Activated CD4-positive, alpha-beta T cell treated with anti-CD3 and anti-CD28 coated beads, Interleukin-2, amount 10 ng/mL, durations not matched to agents 24 days and 14 days (primary cell): ENCODE data around the gene NUP205. TPM values are rescaled to one million over a fixed set of nuclear protein-coding genes. Genes with fewer than 3 reads are reported as not detected.
"Not testable (repeated sequence)": the region's sequence is repeated elsewhere in the genome, so short reads cannot be mapped to it uniquely, and the experiment has no call there.

ENCODE experiments used
- DNase-seq: peaks from one replicate; pipeline ENCODE4 v3.0.0; 2022
- H3K27ac Mint-ChIP-seq: one replicate; pipeline ENCODE4 v1.8.0; 2022; ENCODE audit warnings: mild to moderate bottlenecking, mixed read lengths
- H3K27me3 Mint-ChIP-seq: one replicate; pipeline ENCODE4 v1.8.0; 2022; ENCODE audit warnings: mixed read lengths
- H3K36me3 Mint-ChIP-seq: one replicate; pipeline ENCODE4 v1.8.0; 2022; ENCODE audit warnings: low read depth, mild to moderate bottlenecking, mixed read lengths
- H3K4me1 Mint-ChIP-seq: one replicate; pipeline ENCODE4 v1.8.0; 2021; ENCODE audit warnings: mixed read lengths
- H3K4me3 Mint-ChIP-seq: one replicate; pipeline ENCODE4 v1.8.0; 2022; ENCODE audit warnings: mild to moderate bottlenecking, moderate library complexity, mixed read lengths
- H3K9me3 Mint-ChIP-seq: one replicate; pipeline ENCODE4 v1.8.0; 2021; ENCODE audit warnings: mixed read lengths
- intact Hi-C: fragments of 100-400 bp; cut with micrococcal nuclease; formaldehyde crosslinking; loops from one replicate; pipeline ENCODE4 v1.15.1; 2023
- total RNA-seq: library from RNA; stranded (reverse); gene quantifications from 2 replicates; pipeline ENCODE4 v1.2.3, GENCODE V29; 2022

NUP205 gene
- total RNA-seq, 1 donor from 2014 or later, result 129 TPM

GRCh38 chr7:135617781-135618180 lies 60.1 kb downstream of the NUP205 start:
- DNase-seq, result no peak
- peaks cover 37% of the 10 kb centered on the region for H3K36me3 Mint-ChIP-seq
- H3K4me1 Mint-ChIP-seq, result no peaks in the 10 kb centered on the region
- no peak overlapping the region for H3K27ac Mint-ChIP-seq
- no peaks in the 10 kb centered on the region for H3K9me3 Mint-ChIP-seq
- no peak overlapping the region for H3K4me3 Mint-ChIP-seq
- intact Hi-C loops, result no loop called here
- no peaks in the 10 kb centered on the region for H3K27me3 Mint-ChIP-seq

- intact Hi-C loops, result no loop called here
- H3K27ac Mint-ChIP-seq, result no peak overlapping the region
- H3K27me3 Mint-ChIP-seq, result no peaks in the 10 kb centered on the region
- DNase-seq, result no peak
- no peak overlapping the region for H3K4me3 Mint-ChIP-seq
- H3K4me1 Mint-ChIP-seq, result no peaks in the 10 kb centered on the region
- H3K36me3 Mint-ChIP-seq, result peaks cover 39% of the 10 kb centered on the region
- H3K9me3 Mint-ChIP-seq, result no peaks in the 10 kb centered on the region
These were observed 60.8 kb downstream of the NUP205 start for GRCh38 chr7:135618510-135618909.

GRCh38 chr7:135620447-135620846 lies 62.7 kb downstream of the NUP205 start:
- DNase-seq, result no peak
- Mint-ChIP-seq H3K27ac (no peak overlapping the region), H3K9me3 (no peaks in the 10 kb centered on the region), H3K4me3 (no peak overlapping the region), H3K4me1 (no peaks in the 10 kb centered on the region), H3K36me3 (peaks cover 48% of the 10 kb centered on the region), H3K27me3 (no peaks in the 10 kb centered on the region)
- intact Hi-C loops, result loop anchor here (2.0 kb wide), 1 partner anchor 346 kb away; no protein-coding TSS in a partner anchor

- H3K4me1 Mint-ChIP-seq, result no peaks in the 10 kb centered on the region
- peaks cover 47% of the 10 kb centered on the region for H3K36me3 Mint-ChIP-seq
- H3K9me3 Mint-ChIP-seq, result no peaks in the 10 kb centered on the region
- no peak overlapping the region for H3K4me3 Mint-ChIP-seq
- intact Hi-C loops, result loop anchor here (1.0 to 2.0 kb wide), 2 partner anchors 24 to 346 kb away; no protein-coding TSS in a partner anchor
- peak; percentile 72 for DNase-seq
- no peak overlapping the region for H3K27ac Mint-ChIP-seq
- H3K27me3 Mint-ChIP-seq, result no peaks in the 10 kb centered on the region
These were observed 63.5 kb downstream of the NUP205 start for GRCh38 chr7:135620980-135621850.

- Mint-ChIP-seq H3K27me3 (no peaks in the 10 kb centered on the region), H3K4me3 (no peak overlapping the region), H3K9me3 (no peaks in the 10 kb centered on the region), H3K27ac (peak overlapping the region; percentile 2), H3K4me1 (no peaks in the 10 kb centered on the region), H3K36me3 (peaks cover 61% of the 10 kb centered on the region)
- intact Hi-C loops, result no loop called here
- no peak for DNase-seq
These were observed 76.6 kb downstream of the NUP205 start for GRCh38 chr7:135634191-135634878.

GRCh38 chr7:135639690-135640089 lies 82.0 kb downstream of the NUP205 start:
- DNase-seq, H3K4me3 Mint-ChIP-seq, H3K9me3 Mint-ChIP-seq, H3K4me1 Mint-ChIP-seq, H3K27me3 Mint-ChIP-seq, H3K27ac Mint-ChIP-seq, intact Hi-C loops: not testable (repeated sequence)
- H3K36me3 Mint-ChIP-seq, result peaks cover 58% of the 10 kb centered on the region

GRCh38 chr7:135644154-135644553 lies 86.4 kb downstream of the NUP205 start:
- Mint-ChIP-seq H3K36me3 (peaks cover 50% of the 10 kb centered on the region), H3K27me3 (no peaks in the 10 kb centered on the region), H3K4me3 (no peak overlapping the region), H3K9me3 (no peaks in the 10 kb centered on the region), H3K4me1 (no peaks in the 10 kb centered on the region), H3K27ac (peak overlapping the region; percentile 32)
- intact Hi-C loops, result loop anchor here (2.0 kb wide), 1 partner anchor 131 kb away; no protein-coding TSS in a partner anchor
- DNase-seq, result no peak

GRCh38 chr7:135644729-135645128 lies 87.0 kb downstream of the NUP205 start:
- intact Hi-C loops, result loop anchor here (1.0 to 2.0 kb wide), 3 partner anchors 23 to 363 kb away; no protein-coding TSS in a partner anchor
- H3K9me3 Mint-ChIP-seq, result no peaks in the 10 kb centered on the region
- DNase-seq, result no peak
- H3K27ac Mint-ChIP-seq, result no peak overlapping the region
- no peak overlapping the region for H3K4me3 Mint-ChIP-seq
- H3K27me3 Mint-ChIP-seq, result no peaks in the 10 kb centered on the region
- no peaks in the 10 kb centered on the region for H3K4me1 Mint-ChIP-seq
- H3K36me3 Mint-ChIP-seq, result peaks cover 48% of the 10 kb centered on the region

GRCh38 chr7:135645296-135645904 lies 87.7 kb downstream of the NUP205 start:
- intact Hi-C loops, result loop anchor here (1.0 to 2.0 kb wide), 3 partner anchors 24 to 364 kb away; no protein-coding TSS in a partner anchor
- Mint-ChIP-seq H3K27me3 (no peaks in the 10 kb centered on the region), H3K9me3 (no peaks in the 10 kb centered on the region), H3K4me3 (no peak overlapping the region), H3K27ac (no peak overlapping the region), H3K4me1 (no peaks in the 10 kb centered on the region), H3K36me3 (peaks cover 44% of the 10 kb centered on the region)
- peak; percentile 76 for DNase-seq

- Mint-ChIP-seq H3K4me3 (no peak overlapping the region), H3K36me3 (peaks cover 33% of the 10 kb centered on the region), H3K4me1 (no peaks in the 10 kb centered on the region), H3K27ac (no peak overlapping the region), H3K9me3 (no peaks in the 10 kb centered on the region), H3K27me3 (no peaks in the 10 kb centered on the region)
- intact Hi-C loops, result no loop called here
- no peak for DNase-seq
These were observed 90.0 kb downstream of the NUP205 start for GRCh38 chr7:135647755-135648154.

GRCh38 chr7:135648235-135648634 lies 90.5 kb downstream of the NUP205 start:
- intact Hi-C loops, result no loop called here

GRCh38 chr7:135650831-135651573 lies 93.3 kb downstream of the NUP205 start:
- H3K4me1 Mint-ChIP-seq, result no peaks in the 10 kb centered on the region
- H3K4me3 Mint-ChIP-seq, result no peak overlapping the region
- H3K27ac Mint-ChIP-seq, result no peak overlapping the region
- intact Hi-C loops, result no loop called here
- DNase-seq, result no peak
- H3K36me3 Mint-ChIP-seq, result peaks cover 16% of the 10 kb centered on the region
- no peaks in the 10 kb centered on the region for H3K27me3 Mint-ChIP-seq
- H3K9me3 Mint-ChIP-seq, result no peaks in the 10 kb centered on the region

More at GRCh38 chr7:135648235-135648634, 90.5 kb downstream of the NUP205 start:
- H3K4me3 Mint-ChIP-seq, result no peak overlapping the region
- no peak overlapping the region for H3K27ac Mint-ChIP-seq
- no peak for DNase-seq
- no peaks in the 10 kb centered on the region for H3K9me3 Mint-ChIP-seq
- H3K27me3 Mint-ChIP-seq, result no peaks in the 10 kb centered on the region
- H3K36me3 Mint-ChIP-seq, result peaks cover 33% of the 10 kb centered on the region
- H3K4me1 Mint-ChIP-seq, result no peaks in the 10 kb centered on the region

- intact Hi-C loops, result no loop called here
- Mint-ChIP-seq H3K9me3 (no peaks in the 10 kb centered on the region), H3K4me1 (no peaks in the 10 kb centered on the region), H3K27ac (no peak overlapping the region), H3K36me3 (peaks cover 9% of the 10 kb centered on the region), H3K27me3 (no peaks in the 10 kb centered on the region), H3K4me3 (no peak overlapping the region)
- DNase-seq, result no peak
These were observed 95.8 kb downstream of the NUP205 start for GRCh38 chr7:135653340-135654080.
